DOHH2 (cell line): Measurements from ENCODE around the gene TSPAN12.

Experiments used
- H3F3A ChIP-seq: fragments of 200-600 bp; sonication (generic), shearing (Covaris generic); 2 replicates; pipeline ENCODE4 v1.6.0; 2016; ENCODE audit warnings: antibody characterized with exemption, mild to moderate bottlenecking; ENCODE audit not compliant: control insufficient read depth, insufficient read depth
- H3K27ac ChIP-seq: fragments of 200-600 bp; sonication (generic); 2 replicates; pipeline ENCODE4 v1.5.1; 2014; ENCODE audit warnings: low read depth, mild to moderate bottlenecking, low read length, moderate library complexity
- H3K27me3 ChIP-seq: fragments of 200-600 bp; sonication (generic); 2 replicates; pipeline ENCODE4 v1.6.1; 2014; ENCODE audit warnings: mild to moderate bottlenecking, low read length, mixed read lengths; ENCODE audit not compliant: control insufficient read depth
- H3K36me3 ChIP-seq: fragments of 200-600 bp; sonication (generic); 2 replicates; pipeline ENCODE4 v1.6.1; 2014; ENCODE audit warnings: mild to moderate bottlenecking, low read length, moderate library complexity, mixed read lengths; ENCODE audit not compliant: control insufficient read depth
- H3K4me1 ChIP-seq: fragments of 200-600 bp; sonication (generic); 2 replicates; pipeline ENCODE4 v1.6.1; 2014; ENCODE audit warnings: mild to moderate bottlenecking, low read length, mixed read lengths; ENCODE audit not compliant: control insufficient read depth
- H3K4me2 ChIP-seq: fragments of 200-600 bp; sonication (generic); 2 replicates; pipeline ENCODE4 v1.6.0; 2014; ENCODE audit warnings: mild to moderate bottlenecking, low read length, moderate library complexity
- H3K4me3 ChIP-seq: fragments of 200-600 bp; sonication (generic); 2 replicates; pipeline ENCODE4 v1.5.1; 2014; ENCODE audit warnings: mild to moderate bottlenecking, low read length, mixed read lengths
- H3K79me2 ChIP-seq: fragments of 200-600 bp; sonication (generic); 2 replicates; pipeline ENCODE4 v1.6.1; 2014; ENCODE audit warnings: mild to moderate bottlenecking, low read length, mixed read lengths; ENCODE audit not compliant: control insufficient read depth
- H3K9me2 ChIP-seq: fragments of 200-600 bp; sonication (generic); replicated peaks from 2 replicates; pipeline ENCODE4 v1.6.1; 2014; ENCODE audit warnings: mild to moderate bottlenecking, low read length, mixed read lengths; ENCODE audit not compliant: control insufficient read depth
- H3K9me3 ChIP-seq: fragments of 200-600 bp; sonication (generic); 2 replicates; pipeline ENCODE4 v1.6.1; 2014; ENCODE audit warnings: antibody characterized with exemption, low read length, mixed read lengths; ENCODE audit not compliant: control insufficient read depth, insufficient read depth
- H4K20me1 ChIP-seq: fragments of 200-600 bp; sonication (generic); 2 replicates; pipeline ENCODE4 v1.6.0; 2014; ENCODE audit warnings: low read depth, mild to moderate bottlenecking, antibody characterized with exemption, low read length, moderate library complexity; ENCODE audit not compliant: control insufficient read depth, insufficient read depth
- EZH2phosphoT487 ChIP-seq: fragments of 200-600 bp; sonication (generic); IDR thresholded peaks from 2 replicates; pipeline ENCODE4 v1.6.1; 2017; ENCODE audit warnings: borderline replicate concordance, mild to moderate bottlenecking, antibody characterized with exemption, low read length, moderate library complexity, mixed read lengths
- TF ChIP-seq, protein P1 (sequence below): fragments of 200-600 bp; sonication (generic); IDR thresholded peaks from one replicate; pipeline ENCODE4 v1.5.1; 2014; ENCODE audit warnings: antibody characterized with exemption, mild to moderate bottlenecking, low read depth, low read length; ENCODE audit not compliant: poor library complexity, severe bottlenecking

TSPAN12 gene

DNA sequence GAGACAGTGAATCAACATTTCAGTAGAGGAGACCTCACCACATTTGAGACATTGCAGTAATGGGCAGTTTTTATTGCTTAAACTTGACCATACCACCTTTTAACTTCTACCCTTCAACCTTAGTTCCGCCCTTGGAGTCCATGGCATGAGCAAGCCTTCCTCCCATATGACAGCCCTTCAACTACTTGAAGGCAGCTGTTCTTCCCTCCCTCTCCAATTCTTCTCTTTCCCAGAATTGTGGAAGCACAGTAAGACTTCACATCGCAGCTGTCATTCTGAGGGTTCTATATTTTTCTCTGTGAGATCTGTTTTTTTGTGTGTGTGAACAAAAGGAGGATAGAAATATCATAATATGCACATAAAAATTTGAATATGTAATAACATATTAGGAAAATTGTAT lies 2.2 kb upstream of the TSPAN12 start:
- H3K27me3 ChIP-seq: peaks cover 61% of the 10 kb centered on the region
- no peaks in the 10 kb centered on the region for H3K9me2 ChIP-seq
- no peak overlapping the region for H3K4me2 ChIP-seq
- H3F3A ChIP-seq: no peaks in the 10 kb centered on the region
- no peaks in the 10 kb centered on the region for H3K36me3 ChIP-seq
- H3K9me3 ChIP-seq: no peaks in the 10 kb centered on the region
- no peaks in the 10 kb centered on the region for H3K79me2 ChIP-seq
- H3K27ac ChIP-seq: no peak overlapping the region
- no peaks in the 10 kb centered on the region for H4K20me1 ChIP-seq
- peaks cover 8% of the 10 kb centered on the region for H3K4me1 ChIP-seq
- TF ChIP-seq, protein P1, sequence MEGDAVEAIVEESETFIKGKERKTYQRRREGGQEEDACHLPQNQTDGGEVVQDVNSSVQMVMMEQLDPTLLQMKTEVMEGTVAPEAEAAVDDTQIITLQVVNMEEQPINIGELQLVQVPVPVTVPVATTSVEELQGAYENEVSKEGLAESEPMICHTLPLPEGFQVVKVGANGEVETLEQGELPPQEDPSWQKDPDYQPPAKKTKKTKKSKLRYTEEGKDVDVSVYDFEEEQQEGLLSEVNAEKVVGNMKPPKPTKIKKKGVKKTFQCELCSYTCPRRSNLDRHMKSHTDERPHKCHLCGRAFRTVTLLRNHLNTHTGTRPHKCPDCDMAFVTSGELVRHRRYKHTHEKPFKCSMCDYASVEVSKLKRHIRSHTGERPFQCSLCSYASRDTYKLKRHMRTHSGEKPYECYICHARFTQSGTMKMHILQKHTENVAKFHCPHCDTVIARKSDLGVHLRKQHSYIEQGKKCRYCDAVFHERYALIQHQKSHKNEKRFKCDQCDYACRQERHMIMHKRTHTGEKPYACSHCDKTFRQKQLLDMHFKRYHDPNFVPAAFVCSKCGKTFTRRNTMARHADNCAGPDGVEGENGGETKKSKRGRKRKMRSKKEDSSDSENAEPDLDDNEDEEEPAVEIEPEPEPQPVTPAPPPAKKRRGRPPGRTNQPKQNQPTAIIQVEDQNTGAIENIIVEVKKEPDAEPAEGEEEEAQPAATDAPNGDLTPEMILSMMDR: no peak
- TF ChIP-seq EZH2phosphoT487: no peak
- no peak overlapping the region for H3K4me3 ChIP-seq

DNA sequence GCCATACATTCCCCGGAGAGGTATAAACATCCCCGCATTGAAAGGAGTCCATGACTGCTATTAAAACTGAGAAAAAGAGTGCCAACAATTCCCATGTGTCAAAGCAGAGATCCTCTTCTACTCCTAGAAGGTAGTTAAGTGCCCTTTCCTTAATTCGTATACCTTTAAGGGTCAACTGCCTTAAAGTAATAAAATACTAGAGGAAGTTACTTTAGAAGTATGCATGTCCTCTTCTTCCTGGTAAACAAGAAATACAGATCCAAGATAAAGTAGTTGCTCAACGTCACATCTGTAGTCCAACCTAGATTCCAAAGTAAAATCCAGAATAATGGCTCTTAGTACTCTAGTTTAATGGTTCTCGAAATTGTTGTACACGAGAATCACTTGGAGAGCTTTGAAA lies 1.5 kb upstream of the TSPAN12 start:
- H3K79me2 ChIP-seq: no peaks in the 10 kb centered on the region
- no peaks in the 10 kb centered on the region for H3K36me3 ChIP-seq
- no peaks in the 10 kb centered on the region for H3F3A ChIP-seq
- peaks cover 8% of the 10 kb centered on the region for H3K4me1 ChIP-seq
- H3K4me2 ChIP-seq: no peak overlapping the region
- H3K27ac ChIP-seq: no peak overlapping the region
- H3K9me3 ChIP-seq: no peaks in the 10 kb centered on the region
- peaks cover 68% of the 10 kb centered on the region for H3K27me3 ChIP-seq
- TF ChIP-seq, protein P1: no peak
- TF ChIP-seq EZH2phosphoT487: no peak
- H3K9me2 ChIP-seq: no peaks in the 10 kb centered on the region
- no peak overlapping the region for H3K4me3 ChIP-seq
- H4K20me1 ChIP-seq: no peaks in the 10 kb centered on the region

DNA sequence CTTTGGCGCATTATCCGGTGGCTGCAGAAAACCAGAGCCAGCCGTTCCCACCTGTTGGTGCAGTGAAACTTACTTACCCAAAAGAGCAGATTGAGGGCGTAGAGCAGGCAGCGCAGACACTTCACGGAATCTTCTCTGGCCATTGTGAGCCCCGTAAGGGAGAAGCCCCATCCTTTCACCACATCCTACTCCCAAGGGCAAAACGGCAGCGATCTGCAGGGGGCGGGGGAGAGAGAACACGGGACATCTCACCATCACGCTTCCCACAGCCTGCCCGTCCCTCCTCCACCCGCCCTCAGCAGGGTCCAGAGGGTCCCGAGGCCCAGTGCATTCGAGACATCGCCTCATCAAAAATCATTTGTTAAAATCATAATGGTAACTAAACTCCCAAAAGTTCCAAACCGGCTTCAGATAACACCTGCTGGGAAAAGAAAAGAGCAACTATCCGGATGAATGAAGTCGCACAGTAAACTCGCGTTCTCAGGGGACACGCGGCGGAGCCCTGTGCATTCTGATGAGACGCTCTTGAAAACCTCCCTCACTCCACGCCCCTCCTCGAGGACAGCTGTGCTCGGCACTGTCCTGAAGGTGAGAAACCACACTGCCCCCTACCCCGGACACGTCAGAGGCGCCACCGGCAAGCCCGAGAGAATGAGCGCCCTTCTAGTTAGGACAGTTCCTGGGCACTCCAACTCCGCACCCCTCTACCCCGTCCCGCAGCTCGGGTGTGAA lies 1.2 kb downstream of the TSPAN12 start:
- Histone ChIP-seq H3K36me3 (no peaks in the 10 kb centered on the region), H3K9me3 (no peaks in the 10 kb centered on the region), H3K4me1 (peaks cover 15% of the 10 kb centered on the region), H4K20me1 (no peaks in the 10 kb centered on the region), H3K9me2 (no peaks in the 10 kb centered on the region), H3K27ac (no peak overlapping the region), H3K4me3 (peak overlapping the region; percentile 71), H3K27me3 (peaks cover 59% of the 10 kb centered on the region), H3F3A (no peaks in the 10 kb centered on the region), H3K79me2 (no peaks in the 10 kb centered on the region), H3K4me2 (peak overlapping the region; percentile 69)
- TF ChIP-seq, protein P1: peak; percentile 14
- TF ChIP-seq EZH2phosphoT487: peak; percentile 97; the same call in 1 of the 2 replicates
